ENCODE data around the gene ANP32E.

- TF ChIP-seq CTCF (IDR thresholded peaks at IDR 0.05; ENCODE audit: low read length) (no peak), EZH2 (optimal IDR thresholded peaks at IDR 0.05; ENCODE audit: low read depth, low read length) (no peak)
Observed at GRCh38 chr1:150256198-150256553, 20.3 kb upstream of the ANP32E start.
